GM21447 (cell line): ENCODE results near the gene BCAR3.
A peak's percentile ranks its signal among the peaks of the same experiment; 100 is the strongest.

ENCODE experiments used
- ATAC-seq: cut with Tn5 transposase; IDR thresholded peaks from one replicate; pipeline ENCODE4 v1.9.1; 2021; ENCODE audit not compliant: unreplicated experiment

BCAR3 gene

DNA sequence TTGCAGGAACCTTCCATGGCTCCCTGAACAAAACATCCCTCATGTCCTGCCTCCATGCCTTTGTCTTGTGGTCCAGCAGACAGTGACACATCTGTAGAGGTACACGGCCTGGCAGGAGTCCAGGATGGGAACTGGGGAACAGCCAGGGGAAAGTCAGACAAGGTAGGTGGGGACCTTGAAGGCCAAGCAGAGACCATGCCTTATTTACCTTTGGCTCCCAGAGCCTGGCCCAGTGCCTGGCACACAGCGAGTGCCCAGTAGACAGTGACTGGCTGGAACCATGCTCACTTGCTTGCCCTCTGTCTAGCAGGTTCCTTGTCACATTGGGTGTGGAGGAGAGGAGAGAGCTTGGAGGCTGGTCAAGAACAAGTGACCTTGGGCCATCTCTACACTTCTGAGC, 81.0 kb downstream of the BCAR3 start:
- no peak for ATAC-seq

DNA sequence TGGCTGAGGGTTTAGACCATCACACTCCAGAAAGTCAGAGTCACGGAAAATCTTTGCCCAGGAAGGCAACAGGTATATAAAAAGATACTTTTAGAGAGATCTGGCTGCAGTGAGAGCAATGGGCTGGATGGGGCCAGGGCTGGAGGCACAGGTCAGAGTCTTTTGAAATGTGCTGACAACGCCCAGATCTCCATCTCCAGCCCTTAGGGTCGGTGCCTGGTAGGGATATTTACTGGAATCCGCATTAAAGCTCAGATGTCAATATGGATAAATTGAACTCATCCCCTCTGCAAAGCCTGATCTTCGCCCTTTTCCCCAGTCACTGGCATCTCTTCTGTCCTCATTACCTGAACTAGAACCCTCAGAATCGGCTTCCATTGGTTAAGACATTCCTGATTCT, 82.2 kb downstream of the BCAR3 start:
- no peak for ATAC-seq

DNA sequence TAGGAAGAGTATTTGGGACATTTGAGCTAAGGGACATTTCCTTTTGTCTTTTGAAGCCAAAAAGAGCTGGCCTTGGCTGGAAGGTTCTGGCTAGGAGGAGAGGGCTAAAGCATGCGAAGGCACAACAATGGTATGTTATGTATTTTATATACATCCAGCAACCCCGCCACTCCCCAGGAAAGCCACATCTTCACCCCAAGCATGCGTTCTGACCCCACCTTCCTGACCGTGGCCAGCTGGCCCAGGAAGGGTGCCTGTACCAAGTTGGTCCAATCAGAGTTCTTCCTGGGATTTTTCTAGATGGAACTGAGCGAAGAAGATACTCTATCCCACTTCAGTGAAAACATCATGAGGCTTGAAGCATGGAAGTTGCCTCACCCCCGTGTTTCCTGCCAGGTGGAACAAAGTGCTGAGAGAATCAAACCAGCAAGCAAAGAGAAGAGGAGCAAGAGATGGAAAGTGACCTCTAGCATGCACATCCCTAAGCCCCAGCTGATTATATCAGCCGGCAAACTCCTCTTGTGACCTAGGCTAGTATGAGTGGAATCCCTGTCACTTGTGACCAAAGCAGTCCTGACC, 82.7 kb downstream of the BCAR3 start:
- no peak for ATAC-seq

- no peak for ATAC-seq
Measured at GRCh38 chr1:93598396-93598795, 83.2 kb downstream of the BCAR3 start.

- ATAC-seq, result no peak
Measured at GRCh38 chr1:93597709-93598108, 83.9 kb downstream of the BCAR3 start.

GRCh38 chr1:93596329-93597089, 85.1 kb downstream of the BCAR3 start:
- ATAC-seq, result no peak

DNA sequence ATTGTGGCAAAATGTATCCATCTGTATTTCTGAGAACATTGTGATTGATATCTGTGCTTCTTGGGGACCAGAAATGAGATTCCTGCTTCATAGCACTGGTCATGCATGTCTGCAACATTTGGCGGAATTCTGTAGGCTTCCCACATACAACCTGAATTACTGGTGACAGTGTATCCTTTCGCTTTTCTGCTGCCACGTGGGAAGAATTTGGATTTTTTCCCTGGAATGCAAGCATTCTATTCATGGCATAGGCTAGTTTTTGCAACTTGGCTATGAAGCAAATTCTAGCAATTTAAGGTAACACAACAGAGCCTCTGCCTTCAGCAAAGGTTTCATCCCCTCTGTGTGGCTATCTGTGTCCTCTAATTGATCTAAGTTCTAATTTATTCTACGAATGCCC, 85.9 kb downstream of the BCAR3 start:
- no peak for ATAC-seq

DNA sequence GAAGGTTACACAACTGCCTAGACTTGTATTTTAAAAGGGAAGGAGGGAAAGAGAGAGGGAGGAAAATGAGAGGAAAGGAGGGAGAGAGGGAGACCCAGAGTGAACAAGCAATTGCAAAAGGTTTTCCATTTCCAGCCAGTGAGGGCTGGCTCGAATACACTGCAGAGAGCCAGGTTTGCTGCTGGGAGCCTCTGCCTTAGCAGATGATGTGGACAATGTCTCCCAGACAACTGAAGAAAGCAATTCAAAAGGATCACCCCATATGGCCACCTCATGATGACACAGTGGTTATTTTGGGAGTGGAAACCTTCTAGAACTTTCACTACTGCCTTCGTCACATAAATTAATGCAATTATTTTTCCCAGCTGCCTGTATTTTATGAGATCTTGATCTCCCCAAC, 86.4 kb downstream of the BCAR3 start:
- ATAC-seq, result no peak

GRCh38 chr1:93594603-93594880, 87.1 kb downstream of the BCAR3 start:
- no peak for ATAC-seq

- ATAC-seq, result no peak
Measured at GRCh38 chr1:93593854-93594602, 87.6 kb downstream of the BCAR3 start.

DNA sequence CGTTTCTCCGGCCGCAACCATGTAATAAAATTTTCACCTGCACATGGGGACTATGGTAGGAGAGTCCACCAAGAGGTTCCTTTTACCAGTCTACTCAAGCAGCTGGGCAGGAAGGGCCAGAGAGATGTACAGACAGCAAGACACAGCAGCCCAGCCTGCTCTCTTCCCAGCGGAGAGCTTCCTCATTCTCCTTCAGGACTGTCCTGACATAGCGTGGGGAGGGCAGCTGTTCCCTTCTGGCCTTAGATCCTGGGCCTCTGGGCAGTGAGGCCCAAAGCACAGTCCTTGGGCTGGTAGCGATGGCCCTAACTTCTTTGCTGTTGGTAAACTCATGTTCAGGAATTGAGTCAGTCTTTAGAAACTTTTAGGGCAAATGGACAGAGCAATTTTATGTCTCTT, 89.1 kb downstream of the BCAR3 start:
- no peak for ATAC-seq

DNA sequence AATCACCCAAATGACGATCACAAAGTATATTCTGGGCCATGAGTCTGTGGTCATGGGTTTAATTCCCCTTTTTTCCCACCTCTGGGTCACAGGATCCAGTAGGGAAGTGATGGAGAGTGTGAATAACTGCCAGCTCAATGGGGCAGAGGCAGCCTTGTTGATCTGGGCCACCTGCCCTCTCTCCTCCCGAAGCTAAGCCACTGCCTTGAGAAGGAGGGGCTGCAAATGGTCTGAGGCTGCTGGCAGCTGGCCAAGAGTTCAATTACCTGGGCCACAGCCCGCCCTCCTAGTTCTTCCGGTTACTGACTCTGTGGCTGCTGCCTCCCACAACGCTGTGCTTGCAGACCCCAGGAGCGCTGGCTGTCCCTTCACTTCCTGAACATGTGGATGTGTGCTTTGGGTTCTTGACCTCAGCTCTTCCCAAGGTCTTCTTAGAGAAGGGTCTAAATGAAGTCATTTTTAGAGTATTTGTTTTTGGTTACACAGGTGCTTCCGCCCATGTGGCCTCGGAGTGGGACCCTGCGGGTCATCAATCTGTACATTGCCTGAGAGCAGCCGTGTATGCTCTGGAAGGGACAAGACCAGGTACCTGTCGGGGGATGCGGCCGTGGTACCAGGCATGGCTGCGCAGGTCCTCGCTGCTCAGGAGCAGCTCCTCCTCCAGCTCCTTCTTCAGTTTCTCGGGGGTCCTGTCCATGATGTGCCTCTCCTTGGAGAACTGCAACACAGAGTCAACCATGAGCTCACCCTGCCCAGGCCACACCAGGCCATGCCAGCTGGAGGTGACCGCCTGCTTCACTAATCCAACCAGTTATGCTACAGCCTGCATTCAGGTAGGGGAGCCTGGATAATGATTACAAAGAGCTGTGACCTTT, 89.7 kb downstream of the BCAR3 start:
- ATAC-seq, result peak; percentile 90

DNA sequence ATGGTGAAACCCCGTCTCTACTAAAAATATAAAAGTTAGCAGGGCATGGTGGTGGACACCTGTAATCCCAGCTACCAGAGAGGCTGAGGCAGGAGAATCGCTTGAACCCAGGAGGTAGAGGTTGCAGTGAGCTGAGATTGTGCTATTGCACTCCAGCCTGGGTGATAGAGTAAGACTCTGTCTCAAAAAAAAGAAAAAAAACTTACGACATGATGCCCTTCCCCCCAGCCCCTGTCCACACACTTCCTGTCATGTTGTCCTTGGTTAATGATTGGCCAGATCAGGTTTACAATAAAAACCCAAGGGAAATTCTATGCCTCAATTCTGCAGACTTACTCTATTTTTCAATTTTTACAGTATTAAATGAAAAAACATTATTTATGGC, 90.4 kb downstream of the BCAR3 start:
- ATAC-seq, result peak; percentile 6

GRCh38 chr1:93588955-93589354, 92.7 kb downstream of the BCAR3 start:
- no peak for ATAC-seq

DNA sequence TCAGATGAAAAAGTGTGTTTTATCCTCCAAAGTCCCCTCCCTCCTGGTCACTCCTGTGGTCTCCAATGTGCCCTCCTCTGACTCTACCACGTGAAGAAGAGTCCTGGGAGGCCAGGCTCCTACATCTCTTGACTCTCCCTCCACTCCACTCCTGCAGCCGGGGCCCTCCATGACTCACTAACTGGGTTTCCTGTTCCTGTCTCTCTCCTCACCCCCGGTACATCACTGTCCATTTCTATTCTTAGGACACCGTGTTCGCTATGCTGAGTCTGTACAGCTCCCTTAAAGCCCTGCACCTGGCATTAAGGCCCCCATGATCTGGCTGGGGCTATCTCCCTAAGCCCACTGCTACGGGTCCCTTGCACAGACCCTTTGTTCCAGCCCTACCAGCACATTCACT, 93.4 kb downstream of the BCAR3 start:
- ATAC-seq, result no peak

DNA sequence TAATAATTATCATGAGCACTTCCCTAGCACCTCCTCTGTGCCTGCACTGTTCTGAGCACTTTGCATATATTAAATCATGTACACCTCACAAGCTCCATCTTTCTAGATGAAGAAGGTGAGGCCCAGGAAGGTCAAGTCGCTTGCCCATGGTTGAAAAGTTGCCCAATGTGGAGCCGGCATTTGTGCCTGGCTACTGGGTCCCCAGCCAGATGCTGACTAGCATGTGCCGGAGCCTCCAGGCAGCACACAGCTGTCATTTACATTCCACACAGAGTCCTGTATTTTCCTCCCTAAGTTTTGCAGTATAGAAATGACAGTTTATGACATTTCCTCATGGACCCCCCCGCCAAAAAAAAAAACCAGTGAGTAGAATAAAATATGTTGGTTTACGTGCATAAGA, 94.3 kb downstream of the BCAR3 start:
- no peak for ATAC-seq

DNA sequence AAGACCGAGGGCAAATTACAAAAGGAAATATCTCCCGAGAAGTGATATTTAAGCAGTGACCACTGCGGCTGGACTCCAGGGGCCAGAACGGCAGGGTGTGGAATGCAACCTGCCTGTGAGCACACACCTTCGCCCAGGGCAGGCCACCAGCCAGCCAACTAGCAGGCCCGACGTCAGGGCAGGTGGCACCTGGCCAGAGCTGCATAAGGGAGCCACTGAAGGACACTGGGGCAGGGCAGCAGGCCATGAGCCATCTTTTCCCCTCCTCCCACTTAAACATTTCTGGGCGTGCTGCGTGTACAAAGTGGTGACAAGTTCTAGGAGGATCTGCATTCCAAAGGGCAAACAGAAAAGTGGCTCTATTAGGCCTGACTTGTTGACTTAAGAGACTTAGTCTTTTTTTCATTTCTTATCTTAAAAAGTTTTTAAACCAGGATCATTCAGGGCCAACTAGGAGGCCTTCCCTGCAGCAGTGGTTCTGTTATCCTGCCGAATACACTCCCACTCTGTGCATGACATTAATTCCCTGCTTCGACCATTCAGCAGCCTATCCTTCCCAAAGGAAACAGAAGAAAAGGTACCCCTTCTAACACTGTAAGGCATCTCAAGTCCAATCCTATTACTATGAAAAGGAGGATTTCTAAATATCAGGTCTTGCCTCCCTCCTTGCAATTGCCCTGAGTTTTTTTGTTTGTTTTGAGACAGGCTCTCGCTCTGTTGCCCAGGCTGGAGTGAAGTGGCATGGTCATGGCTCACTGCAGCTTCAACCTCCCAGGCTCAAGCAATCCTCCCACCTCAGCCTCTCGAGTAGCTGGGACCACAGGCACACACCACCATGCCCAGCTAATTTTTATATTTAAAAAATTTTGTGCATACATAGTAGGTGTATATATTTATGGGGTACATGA, 96.3 kb downstream of the BCAR3 start:
- ATAC-seq, result no peak

- ATAC-seq, result no peak
Measured at GRCh38 chr1:93584261-93585003, 97.2 kb downstream of the BCAR3 start.

GRCh38 chr1:93581917-93582850, 99.5 kb downstream of the BCAR3 start:
- no peak for ATAC-seq
